NCI-H2029 treated with DMSO at 0.1 percent for 48 hours (cell line): ENCODE data around the gene GAPDHS.

Experiments used
- DNase-seq: peaks from one replicate; lab custom pipeline; 2025; lab: John Stamatoyannopoulos, UW

GAPDHS gene

DNA sequence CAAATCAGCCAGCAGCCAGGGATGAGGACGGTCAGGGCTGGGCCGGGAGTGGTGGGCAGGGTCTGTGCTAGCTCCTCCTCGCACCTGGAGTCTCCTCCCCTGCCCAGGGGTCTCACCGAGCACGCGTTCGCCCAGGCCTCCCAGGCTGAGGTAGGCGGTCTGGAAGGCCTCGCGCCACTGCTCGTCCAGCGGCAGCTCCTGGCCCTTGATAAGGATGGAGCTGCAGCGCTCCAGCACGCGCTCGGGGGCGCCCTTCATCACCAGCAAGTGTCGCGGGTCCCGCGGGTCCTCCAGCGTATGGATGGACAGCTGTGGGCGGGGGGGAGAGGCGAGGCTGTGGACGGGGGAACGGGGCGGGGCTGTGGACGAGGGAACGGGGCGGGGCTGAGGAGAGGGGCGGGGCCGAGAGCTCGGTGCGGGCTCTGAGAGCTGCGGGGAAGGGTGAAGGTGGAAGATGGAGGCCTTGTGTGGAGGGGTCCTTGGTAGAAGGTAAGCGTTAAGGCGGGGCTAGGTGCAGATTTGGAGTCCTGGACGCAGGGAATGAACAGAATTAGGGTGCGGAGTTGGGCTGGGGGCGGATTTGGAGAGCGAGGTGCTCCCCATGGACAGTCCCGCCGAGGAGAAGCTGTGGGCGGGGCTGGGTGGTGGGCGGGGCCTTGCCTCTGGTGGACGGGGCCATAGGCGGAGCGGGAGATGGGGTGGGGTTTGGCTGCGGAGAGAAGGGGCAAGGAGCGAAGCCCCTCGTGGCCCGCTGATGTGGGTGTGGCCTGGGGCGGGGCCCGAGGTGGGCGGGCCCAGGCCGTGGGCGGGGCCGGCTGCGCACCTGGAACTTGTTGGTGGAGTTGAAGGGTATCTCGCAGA, 24.5 kb downstream of the GAPDHS start:
- DNase-seq = peak; percentile 37

- DNase-seq = no peak
Measured at GRCh38 chr19:35558400-35559280, 25.4 kb downstream of the GAPDHS start.

- DNase-seq = no peak
Measured at GRCh38 chr19:35559281-35559659, 26.0 kb downstream of the GAPDHS start.

GRCh38 chr19:35559781-35560180, 26.5 kb downstream of the GAPDHS start:
- DNase-seq = no peak

DNA sequence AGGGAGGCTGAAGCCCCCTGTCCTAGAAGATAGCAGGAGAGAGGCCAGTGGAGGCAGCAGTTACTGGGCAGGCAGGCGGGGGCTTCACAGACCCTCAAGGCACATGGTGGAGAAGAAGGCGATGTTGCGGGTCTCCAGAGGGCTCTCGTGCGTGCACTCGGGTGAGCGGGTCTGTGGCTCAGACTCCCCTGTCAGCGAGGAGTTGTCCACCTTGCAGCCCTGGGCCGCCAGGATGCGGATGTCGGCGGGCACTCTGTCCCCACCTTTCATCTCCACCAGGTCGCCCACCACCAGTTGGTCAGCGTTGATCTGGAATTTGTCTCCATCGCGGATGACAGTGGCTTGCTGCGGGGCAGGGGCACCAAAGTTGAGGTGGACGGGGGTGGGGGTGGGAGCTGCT, 27.0 kb downstream of the GAPDHS start:
- no peak for DNase-seq

DNA sequence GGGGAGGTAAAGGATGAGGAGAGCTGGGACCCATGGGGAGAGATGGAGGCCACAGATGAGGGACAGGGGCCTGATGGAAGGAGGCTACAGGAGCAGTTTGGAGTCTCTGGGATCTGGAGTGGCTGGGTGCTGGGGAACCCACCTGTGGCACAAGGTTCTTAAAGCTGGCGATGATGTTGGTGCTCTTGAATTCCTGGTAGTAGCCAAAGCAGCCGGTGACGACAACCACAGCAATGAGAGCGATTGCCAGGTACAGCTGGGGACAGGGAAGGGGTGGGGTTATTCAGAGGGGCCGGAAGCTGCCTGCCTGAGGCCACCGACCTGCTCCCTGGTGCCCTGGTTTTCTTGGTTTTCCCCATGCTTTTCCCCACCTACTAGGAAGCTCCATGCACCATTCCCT, 27.4 kb downstream of the GAPDHS start:
- DNase-seq = no peak

DNA sequence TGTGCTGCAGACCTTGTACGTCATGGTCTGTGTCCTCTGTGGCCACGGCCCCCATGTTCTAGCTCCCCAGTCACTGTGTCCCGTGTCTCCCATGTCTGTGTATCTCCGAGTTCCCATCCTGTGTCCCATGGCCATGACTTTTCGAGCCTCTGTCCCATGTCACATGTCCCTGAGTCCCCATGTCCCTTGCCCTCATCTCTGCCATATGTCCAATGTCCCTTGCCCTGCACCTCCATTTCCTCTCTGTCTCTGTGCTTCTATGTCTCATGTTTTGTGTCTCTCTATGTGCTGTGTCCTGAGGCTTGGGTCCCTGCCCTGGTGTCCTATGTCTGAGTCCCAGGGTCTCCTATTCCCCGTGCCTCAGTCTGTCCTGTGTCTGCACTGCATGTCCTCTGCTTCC, 28.2 kb downstream of the GAPDHS start:
- DNase-seq = no peak

GRCh38 chr19:35562336-35562735, 29.1 kb downstream of the GAPDHS start:
- DNase-seq = no peak

- DNase-seq = no peak
Measured at GRCh38 chr19:35562776-35563175, 29.5 kb downstream of the GAPDHS start.

DNA sequence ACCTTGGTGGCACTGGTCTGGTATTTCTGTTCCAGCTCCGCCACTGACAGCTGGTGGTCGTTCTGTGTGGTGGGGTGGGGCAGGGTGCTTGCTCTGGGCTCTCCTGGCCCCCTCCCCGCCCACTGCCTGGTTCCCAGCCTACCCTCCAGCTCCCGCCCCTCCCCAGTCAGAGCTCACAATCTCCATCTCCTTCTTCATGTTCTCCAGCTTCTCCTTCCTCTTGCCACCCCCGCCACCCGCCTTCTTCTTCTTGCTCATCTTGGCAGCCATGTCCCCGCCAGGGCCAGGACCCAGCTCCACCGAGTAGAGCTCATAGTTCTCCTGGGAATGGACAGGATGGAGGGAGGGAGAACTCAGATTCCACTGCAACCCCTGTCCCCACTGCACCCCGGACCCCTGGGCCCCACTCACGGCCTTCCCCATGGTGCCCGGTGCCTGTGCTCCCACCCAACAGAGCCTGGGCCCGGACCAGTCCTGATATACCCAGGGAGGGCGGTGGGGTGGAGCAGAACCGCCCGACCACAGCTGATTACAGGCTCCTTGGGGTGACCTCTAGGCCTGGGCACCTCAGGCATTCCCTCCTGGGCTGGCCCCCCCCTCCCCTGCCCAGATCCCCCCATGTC, 30.1 kb downstream of the GAPDHS start, which contains the start of gene ATP4A:
ATP4A (minus strand) TSS at position 452 of the 623 bp plus-strand sequence; CDS start at position 423, 29 bp downstream.
- DNase-seq = no peak

GRCh38 chr19:35565016-35565856, 32.0 kb downstream of the GAPDHS start:
- no peak for DNase-seq

GRCh38 chr19:35566738-35567137, 33.5 kb downstream of the GAPDHS start:
- DNase-seq = no peak

DNA sequence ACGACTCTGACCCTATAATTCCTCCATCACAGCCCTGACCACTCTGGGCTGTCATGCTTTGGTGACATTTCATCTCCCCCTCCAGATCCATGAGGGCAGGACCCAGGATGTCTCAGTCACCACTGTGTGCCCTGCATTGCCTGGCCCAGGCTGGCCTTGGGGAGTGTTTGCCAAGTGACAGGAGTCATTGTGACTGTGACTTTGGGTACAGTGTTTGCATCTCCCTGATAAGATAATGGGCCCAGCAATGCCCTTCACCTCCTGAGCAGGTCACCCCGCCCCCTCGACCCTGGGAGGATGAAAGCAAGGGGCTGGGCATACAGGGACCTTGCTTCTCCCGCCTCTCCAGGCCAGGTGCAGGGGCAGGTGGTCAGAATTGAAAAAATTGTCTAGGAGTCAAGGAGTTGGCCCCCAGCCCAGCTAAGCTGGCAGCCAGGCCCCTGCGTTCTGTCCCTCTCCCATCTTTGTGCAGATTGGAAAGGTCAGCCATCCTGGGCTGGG, 36.1 kb downstream of the GAPDHS start:
- no peak for DNase-seq

DNA sequence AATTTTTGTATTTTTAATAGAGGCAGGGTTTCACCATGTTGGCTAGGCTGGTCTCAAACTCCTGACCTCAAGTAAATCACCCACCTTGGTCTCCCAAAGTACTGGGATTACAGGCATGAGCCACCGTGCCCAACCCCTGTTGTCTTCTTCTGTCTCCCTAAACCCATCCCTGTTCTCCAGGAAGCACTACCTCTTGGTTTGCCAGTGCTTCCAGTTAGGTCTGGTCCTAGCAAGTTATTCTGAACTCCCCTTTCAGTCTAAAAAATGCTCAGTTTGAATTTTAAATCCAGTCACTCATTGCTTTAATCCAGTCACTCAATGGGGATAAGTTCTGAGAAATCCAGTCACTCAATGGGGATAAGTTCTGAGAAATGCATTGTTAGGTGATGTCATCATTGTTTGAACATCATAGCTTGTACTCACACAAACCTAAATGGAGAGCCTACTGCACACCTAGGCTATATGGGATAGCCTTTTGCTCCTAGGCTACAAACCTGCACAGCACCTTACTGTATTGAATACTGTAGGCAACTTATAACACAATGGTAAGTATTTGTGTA, 38.2 kb downstream of the GAPDHS start:
- no peak for DNase-seq

GRCh38 chr19:35577918-35578317, 44.7 kb downstream of the GAPDHS start:
- DNase-seq = no peak

DNA sequence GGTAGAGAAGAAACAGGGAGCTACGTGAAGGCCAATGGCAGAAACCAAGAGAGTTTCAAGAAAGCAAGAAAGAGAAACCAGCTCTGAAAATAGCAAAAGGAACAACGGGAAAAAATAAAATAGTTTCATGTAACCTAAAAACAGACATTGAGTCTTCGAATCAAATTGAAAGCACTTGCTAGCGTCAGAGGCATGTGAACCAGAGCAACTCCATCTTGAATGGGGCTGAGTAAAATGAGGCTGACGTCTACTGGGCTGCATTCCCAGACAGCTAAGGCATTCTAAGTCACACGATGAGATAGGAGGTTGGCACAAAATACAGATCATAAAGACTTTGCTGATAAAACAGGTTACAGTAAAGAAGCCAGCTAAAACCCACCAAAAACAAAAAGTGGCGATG, 45.5 kb downstream of the GAPDHS start:
- DNase-seq = no peak

DNA sequence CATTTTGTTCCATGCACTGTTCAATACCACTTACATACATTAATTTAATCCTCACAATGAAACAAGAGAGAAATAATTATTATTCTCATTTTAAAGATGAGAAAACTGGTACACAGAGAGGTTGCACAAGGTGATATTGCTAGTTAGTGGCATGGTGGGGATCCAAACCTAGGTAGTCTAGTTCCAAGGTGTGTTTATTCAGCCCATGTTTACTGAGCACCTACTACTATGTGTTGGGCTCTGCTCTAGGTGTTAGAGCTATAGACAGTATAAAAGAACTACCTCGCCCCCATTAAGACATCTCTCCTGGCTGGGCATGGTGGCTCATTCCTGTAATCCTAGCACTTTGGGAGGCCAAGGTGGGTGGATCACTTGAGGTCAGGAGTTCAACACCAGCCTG, 49.5 kb downstream of the GAPDHS start:
- DNase-seq = no peak

DNA sequence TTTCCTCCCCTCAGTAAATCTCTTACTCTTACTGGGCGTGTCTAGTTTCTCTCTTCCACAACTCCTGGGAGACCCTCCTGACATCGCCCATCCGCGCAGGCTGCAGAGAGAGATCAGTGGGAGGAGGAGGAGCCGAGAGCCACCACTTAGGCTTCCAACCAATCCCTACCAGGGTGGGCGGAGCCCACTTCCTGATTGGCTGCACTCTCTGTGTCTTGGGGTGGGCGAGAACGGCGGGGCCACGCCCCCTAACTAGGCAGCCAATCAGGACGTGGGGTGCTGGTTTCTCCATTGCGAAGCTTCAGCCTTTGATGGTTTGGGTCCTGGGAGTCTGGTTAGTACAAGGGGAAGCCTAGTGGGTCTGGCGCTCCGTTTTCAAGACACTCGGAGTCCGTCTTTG, 52.6 kb downstream of the GAPDHS start, which contains the start of gene PMIS2:
PMIS2 (plus strand) TSS at position 326 of the 400 bp plus-strand sequence. CDS start 87 bp downstream, outside the sequence.
- DNase-seq = no peak

GRCh38 chr19:35587321-35587720, 54.1 kb downstream of the GAPDHS start:
- no peak for DNase-seq

DNA sequence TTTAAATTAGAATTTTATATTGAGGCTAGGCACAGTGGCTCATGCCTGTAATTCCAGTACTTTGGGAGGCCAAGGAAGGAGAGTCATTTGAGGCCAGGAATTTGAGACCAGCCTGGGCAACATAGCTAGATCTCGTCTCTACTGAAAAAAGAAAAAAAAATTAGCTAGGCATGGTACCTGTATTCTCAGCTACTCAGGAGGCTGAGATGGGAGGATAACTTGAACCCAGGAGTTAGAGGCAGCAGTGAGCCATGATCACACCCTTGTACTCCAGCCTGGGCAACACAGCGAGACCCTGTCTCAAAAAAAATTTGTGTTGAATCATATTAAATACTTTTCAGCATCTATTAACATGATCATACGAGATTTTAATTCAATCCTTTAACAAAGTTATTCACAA, 57.6 kb downstream of the GAPDHS start:
- no peak for DNase-seq

- peak; percentile 55 for DNase-seq
Measured at GRCh38 chr19:35592226-35592625, 59.0 kb downstream of the GAPDHS start.
